Vagina (tissue), 2 donors: Measurements from ENCODE around the gene RMND5A.

Experiments
- POLR2A ChIP-seq, 2 donors: fragments of 450-650 bp; IDR thresholded peaks; one replicate each; pipeline ENCODE4 v1.6.1; 2017; ENCODE audit warnings: antibody characterized with exemption in 2 of 2, mild to moderate bottlenecking in 2 of 2, moderate library complexity in 2 of 2
- POLR2AphosphoS5 ChIP-seq, 2 donors: sonication (generic); formaldehyde crosslinking; IDR thresholded peaks; one replicate each; pipeline ENCODE4 v1.9.0; 2017; ENCODE audit warnings: antibody characterized with exemption in 2 of 2, mild to moderate bottlenecking in 2 of 2, low read depth in 1 of 2; ENCODE audit not compliant: insufficient read depth in 1 of 2
- TF ChIP-seq, protein P1 (sequence below), 3 experiments: fragments of 450-650 bp in 2 of 3; fragments of 200-600 bp in 1 of 3; sonication (generic) in 1 of 3; IDR thresholded peaks; one replicate each; pipeline ENCODE4 v1.5.1; 2017 to 2019; ENCODE audit warnings: antibody characterized with exemption in 3 of 3, mild to moderate bottlenecking in 2 of 3, moderate library complexity in 2 of 3

DNA sequence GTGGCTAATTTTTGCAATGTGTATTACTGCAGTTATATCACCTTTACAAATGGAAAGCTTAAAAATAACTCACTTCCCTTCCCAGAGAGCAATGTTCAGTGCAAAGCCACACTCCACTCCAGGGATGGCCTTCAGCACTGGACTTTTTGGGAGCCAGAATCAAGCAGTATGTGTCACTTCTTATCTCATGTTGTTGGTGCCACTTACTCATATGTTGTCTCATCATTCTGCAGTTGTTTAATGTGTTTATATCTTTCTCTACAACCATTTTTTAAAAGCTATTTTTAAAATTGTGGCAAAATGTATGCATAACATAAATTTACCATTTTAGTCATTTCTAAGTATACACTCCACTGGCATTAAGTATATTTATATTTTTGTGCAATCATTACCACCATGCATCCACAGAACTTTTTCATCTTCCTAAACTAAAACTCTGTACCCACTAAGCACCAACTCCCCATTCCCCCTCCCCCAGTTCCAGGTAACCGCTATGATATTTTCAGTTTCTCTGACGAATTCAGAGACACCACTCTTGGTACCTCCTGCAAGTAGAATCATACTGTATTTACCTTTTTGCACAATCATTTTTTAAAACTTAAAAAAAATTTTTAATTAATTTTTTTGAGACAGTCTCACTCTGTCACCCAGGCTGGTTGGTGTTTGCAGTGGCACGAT is 102.7 kb downstream of the RMND5A start:
- TF ChIP-seq POLR2A (IDR thresholded peaks at IDR 0.05) (no peak), POLR2AphosphoS5 (IDR thresholded peaks at IDR 0.05; ENCODE audit: insufficient read depth in 1 of 2, low read depth in 1 of 2) (no peak)
- TF ChIP-seq, protein P1, sequence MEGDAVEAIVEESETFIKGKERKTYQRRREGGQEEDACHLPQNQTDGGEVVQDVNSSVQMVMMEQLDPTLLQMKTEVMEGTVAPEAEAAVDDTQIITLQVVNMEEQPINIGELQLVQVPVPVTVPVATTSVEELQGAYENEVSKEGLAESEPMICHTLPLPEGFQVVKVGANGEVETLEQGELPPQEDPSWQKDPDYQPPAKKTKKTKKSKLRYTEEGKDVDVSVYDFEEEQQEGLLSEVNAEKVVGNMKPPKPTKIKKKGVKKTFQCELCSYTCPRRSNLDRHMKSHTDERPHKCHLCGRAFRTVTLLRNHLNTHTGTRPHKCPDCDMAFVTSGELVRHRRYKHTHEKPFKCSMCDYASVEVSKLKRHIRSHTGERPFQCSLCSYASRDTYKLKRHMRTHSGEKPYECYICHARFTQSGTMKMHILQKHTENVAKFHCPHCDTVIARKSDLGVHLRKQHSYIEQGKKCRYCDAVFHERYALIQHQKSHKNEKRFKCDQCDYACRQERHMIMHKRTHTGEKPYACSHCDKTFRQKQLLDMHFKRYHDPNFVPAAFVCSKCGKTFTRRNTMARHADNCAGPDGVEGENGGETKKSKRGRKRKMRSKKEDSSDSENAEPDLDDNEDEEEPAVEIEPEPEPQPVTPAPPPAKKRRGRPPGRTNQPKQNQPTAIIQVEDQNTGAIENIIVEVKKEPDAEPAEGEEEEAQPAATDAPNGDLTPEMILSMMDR (IDR thresholded peaks at IDR 0.05) = no peak
